Measurements from ENCODE around the gene TMTC1.
A peak's percentile ranks its signal among the peaks of the same experiment; 100 is the strongest.

The TMTC1 gene

DNA sequence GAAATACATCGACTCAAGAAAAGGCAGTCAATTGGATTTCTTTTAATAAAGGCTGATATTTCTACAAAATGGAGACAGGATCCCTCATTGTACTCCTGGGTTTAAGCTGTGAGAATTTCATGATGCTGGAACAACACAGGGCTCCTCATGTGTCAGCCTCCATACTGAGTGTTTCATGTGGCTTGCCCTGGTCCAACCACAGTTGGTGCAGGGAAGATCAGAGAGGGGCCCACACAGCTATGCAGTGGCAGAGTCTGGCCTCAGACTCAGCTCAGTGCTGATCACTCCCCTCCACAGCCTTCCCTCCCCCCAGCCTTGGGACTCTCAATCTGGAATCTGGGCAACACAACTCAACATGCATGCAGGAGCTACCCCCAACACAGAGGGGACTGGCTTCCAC, 163.7 kb downstream of the TMTC1 start:
- DNase-seq (ENCODE audit: low spot score): no peak
- FAIRE-seq: no peak

- DNase-seq (ENCODE audit: low spot score) (no peak), FAIRE-seq (no peak)
These were observed 166.3 kb downstream of the TMTC1 start for GRCh38 chr12:29617407-29617803.

- DNase-seq (ENCODE audit: low spot score) (peak; percentile 47), FAIRE-seq (no peak)
These were observed 166.9 kb downstream of the TMTC1 start for GRCh38 chr12:29616664-29617406.

DNA sequence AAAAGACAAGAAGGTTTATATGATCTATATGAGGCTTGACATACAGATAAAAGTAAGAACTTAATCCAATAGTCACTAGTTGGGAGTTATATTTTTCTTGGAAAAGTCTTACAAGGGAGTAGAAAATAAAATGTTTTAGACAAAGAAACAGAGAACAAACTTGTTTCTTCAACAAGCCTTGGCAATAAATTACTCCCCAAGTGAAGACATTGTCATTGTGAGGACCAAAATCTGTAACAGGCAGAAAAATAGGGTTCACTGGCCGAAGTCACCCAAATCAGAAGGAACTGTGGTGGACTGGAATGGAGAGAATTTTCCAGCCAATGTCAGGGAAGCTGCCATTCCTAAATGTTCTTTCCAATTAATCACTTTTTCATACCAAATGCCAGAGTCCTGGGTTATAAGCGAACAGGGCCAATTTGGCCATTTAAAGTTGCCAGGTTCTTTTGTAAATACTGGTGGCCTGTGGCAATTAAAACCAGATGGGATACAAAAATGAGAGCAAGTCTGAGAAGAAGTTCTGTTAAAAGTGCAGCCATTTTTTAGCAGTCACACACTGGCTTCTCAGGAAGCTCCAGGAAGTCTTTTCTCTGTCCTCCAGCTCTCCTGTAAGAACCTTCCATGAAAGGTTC, 168.9 kb downstream of the TMTC1 start:
- FAIRE-seq (no peak), DNase-seq (ENCODE audit: low spot score) (no peak)

DNA sequence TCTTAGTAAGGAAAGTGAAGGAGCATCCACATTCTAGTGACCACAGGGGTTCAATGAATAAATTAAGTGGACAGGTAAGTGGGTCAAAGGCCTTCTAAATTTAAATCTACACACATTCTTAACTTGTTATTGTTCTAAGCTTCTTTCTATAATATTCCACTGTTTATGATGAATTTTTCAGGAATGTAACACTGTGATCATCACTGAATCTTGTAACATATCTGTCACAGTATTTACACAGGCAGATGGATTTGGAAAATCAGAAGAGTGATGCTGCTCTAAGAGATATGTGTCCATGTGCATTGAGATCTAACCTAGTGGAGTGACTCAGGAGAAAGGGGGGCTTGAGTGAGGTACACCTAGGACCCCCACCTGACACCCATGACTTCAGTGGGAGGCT, 170.8 kb downstream of the TMTC1 start:
- FAIRE-seq: no peak
- DNase-seq (ENCODE audit: low spot score): no peak

DNA sequence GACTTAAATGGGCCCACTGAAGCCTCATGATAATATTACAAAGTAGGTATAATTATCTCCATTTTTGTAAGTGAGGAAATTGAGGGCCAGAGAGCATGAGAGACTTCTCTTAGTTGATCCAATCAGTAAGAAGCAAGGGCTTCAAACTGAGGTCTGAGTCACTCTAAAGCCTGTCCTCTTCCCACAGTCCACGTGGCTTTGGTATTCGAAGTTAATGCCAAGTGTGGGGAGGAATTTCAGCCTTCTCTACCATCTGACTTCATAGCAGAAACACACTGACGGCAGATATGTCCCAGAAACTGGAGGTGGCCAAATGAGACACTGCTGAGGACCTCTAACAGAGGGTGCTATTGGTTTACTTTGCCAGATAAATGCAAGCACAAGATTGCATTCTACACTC, 171.8 kb downstream of the TMTC1 start:
- DNase-seq (ENCODE audit: low spot score) (no peak), FAIRE-seq (no peak)

DNA sequence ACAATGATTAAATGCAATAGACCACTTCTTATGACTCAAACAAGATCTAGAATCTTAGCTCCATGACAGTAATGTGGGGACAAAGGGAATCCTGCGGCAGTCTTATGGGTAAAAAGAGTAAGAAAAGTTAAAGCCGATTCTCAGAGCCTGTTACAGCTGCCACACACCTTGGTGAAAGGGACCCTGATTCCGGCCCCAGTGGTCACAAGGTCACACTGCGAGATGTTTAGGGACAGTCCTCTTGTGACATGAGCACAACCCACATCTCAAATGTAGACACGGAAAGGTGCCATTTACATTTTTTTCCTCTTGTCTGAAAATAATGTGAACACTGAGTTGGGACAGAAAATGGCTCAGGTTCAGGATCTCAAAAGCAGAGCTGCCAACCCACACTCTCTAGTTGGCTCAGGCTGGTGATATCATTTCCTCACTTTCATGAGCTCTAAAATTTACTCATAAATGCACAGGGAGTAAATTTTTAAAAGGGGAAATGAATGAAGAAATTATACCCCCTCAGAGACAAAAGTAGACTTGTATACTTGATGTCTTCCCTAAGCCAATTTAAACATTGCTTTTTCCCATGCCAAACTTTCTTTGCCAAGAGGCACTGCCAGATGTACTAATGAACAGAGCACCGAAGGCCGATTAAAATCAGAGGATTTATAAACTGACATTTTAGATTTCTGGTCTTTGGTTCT, 173.1 kb downstream of the TMTC1 start:
- DNase-seq (ENCODE audit: low spot score) (no peak), FAIRE-seq (no peak)

GRCh38 chr12:29609431-29610215, 174.1 kb downstream of the TMTC1 start:
- DNase-seq (ENCODE audit: low spot score) (no peak), FAIRE-seq (no peak)

DNA sequence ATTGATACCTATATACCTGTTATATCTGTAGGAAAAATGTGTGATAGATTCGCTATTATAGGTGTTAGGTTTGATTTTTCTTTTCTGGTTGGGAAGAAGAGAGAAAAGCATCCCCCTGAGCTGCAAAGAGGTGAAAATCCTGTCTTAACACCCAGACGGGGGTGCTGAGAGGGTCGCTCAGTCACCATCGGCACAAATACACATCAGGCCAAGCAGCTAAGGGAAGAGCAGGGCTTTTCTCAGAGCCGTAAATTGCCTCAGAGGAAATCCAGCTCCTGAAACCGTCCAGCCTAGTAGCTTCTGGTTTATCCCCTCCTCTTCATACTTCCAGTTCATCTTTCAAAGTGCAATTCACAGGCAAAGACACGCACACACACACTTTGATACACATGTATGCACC, 175.2 kb downstream of the TMTC1 start:
- no peak for FAIRE-seq
- no peak for DNase-seq (ENCODE audit: low spot score)

DNA sequence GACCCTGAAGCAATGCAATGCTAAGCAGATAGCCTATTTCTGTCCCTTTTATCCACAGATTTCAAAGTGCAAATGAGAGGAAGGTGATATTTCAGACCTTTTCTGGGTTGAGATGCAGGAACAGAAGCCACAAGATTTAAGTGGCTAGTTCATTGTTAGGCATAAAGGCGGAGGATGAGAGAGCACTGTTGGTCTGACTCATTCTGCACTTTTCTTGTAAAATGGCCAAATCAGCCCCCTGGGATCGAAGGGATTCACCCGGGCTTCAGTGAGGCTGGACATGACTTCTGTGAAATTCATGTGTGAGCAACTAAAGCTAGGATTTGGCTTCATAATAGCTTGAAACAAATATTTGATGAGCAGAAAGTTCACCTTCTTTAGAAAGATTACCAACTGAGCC, 184.4 kb downstream of the TMTC1 start:
- no peak for FAIRE-seq

DNA sequence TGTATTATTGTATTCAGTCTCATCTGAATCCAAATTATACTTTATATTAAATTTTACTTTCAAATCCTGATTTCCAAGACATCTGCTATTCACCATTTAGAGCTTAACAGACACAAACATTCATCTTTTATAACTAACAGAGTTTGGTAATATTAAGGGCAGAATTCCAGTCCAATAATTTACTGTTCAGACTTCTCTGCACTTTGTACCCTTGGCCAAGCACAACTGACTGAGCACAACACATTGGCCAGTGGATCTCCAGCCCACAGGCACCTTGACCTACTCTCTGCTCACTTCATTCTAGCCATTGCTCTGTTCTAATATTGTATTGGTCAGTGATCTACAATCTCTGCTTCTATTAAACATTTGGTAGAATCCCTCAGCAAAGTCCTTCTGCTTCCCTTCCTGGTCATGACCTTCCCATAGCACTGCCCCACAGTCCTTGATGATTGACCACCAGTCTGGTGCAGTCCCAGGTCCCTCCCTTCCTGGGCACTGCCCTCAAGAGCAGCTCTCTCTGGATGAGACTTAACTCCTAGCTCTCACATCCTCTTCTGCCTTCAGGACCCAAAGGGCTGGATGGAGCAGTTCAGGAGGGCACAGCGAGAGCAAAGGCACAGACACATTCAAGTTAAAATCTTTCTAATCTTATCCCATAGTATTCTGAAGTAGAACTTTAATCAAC, 188.5 kb downstream of the TMTC1 start:
- FAIRE-seq (no peak), DNase-seq (ENCODE audit: low spot score) (no peak)

More for the DNA sequence above, 184.4 kb downstream of the TMTC1 start:
- DNase-seq (ENCODE audit: low spot score): no peak

DNA sequence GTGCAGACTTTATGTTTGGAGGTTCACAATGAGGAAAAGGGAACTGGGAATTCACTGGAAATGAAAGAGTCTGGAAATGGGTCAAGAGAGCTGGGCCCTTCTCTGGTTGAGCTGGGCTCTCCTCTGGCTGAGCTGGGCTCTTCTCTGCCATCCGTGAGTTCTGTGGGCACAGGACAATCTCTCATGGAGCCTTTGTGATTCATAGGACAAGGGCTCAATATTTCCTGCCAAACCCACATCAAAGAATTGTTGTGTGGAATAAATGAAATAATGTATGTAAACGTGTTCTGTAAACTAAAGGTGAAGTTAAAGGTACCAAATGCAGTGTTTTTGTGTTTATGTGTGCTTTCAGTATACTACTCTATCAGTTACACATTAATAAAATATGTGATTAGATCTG, 190.7 kb downstream of the TMTC1 start:
- FAIRE-seq: no peak
- DNase-seq (ENCODE audit: low spot score): no peak

DNA sequence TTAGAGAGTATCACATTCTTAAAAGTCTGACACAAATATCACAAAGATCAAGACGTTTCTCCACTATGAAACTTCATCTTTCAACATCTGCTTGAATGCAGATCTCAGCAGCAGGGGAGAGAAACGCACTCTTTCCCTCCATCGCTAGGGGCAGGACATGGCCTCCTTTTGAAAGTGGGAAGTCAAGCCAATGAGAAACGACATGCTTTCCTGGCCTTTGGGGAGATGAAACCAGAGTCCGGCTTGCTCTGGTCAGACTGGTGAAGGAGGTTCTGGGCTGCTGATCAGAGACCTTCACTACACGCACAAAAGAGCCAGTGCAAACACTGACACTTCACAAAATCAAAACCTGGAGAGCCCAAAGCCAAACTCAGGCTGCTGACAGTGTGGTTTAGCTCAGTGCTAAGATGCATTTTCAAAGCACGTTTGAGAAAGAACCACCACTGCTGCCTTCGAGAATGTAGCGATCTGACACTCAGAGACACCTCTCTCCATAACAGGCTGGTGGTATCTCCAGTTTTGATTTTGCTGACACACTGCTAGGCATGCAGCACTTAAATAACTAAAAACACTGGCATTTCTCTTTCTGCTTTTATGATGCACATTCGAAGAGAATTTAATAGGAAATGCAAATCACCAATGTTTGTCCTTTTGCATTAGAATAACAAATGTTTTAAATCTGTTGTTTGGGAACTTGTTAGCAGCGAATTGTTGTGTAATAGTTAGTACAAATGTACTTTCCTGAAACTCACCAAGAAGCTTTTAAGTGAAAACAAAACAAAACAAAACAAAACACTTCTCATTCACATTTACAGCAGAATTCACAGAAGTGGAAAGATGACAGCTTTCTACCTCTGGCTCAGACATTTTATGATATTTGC, 192.4 kb downstream of the TMTC1 start:
- FAIRE-seq: no peak
- no peak for DNase-seq (ENCODE audit: low spot score)

DNA sequence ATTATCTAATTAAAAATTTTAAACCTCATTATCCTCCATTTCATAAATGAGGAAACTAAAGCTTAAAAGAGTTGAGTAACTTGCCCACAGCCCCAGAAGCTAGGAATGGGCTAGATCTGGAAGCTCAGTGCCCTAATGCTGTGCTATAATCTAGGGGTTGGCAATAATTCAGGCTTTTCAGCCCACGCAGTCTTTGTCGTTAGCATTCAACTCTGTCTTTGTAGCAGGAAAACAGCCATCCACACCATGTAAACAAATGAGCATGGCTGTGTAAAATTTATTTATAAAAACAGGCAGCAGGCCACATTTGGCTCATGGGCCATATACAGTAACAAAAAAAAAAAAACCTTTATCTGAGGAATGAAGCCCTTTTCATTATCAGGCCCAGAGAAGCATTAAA, 193.9 kb downstream of the TMTC1 start:
- no peak for FAIRE-seq
- no peak for DNase-seq (ENCODE audit: low spot score)

GRCh38 chr12:29589286-29589820, 194.4 kb downstream of the TMTC1 start:
- DNase-seq (ENCODE audit: low spot score): no peak
- FAIRE-seq: no peak

- no peak for FAIRE-seq
- no peak for DNase-seq (ENCODE audit: low spot score)
These were observed 201.0 kb downstream of the TMTC1 start for GRCh38 chr12:29582677-29583272.

DNA sequence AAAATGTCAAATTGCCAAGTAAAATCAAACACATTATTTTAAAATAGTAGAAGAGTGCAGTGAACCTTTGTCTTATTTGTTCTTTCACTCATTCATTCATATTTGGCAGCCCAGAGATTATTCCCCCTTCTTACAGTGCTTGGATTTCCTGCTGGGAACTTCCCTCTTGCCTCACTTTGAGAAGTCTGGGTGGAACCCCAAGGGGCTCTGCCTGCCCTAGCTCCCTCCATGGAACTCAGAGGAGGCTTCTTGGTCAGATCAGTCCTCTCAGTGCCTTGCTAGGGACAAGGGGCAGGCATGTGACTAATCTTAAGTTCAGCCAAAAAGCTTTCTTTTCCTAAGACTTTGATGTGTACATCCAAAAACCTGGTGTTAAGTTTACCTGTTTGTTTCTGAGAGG, 201.6 kb downstream of the TMTC1 start:
- DNase-seq (ENCODE audit: low spot score) (no peak), FAIRE-seq (no peak)

- FAIRE-seq: no peak
- no peak for DNase-seq (ENCODE audit: low spot score)
These were observed 202.1 kb downstream of the TMTC1 start for GRCh38 chr12:29581631-29582030.

DNA sequence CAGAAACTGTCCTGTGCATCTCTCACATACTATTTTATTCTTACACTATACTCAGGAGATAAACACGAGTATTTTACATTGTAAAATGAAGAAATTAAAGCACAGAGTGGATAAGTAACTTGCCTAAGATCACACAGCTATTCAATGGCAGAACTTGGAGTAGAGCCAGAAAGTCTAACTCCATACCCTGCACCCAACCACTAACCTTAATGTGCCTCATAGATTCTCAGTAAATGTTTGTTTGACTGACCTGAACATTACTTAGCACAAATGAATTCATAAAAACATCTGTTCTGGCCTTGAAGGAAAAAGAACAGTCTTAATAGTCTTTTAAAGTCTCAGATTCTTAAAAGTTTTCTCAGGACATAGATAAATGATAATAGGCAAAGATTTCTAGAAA, 202.8 kb downstream of the TMTC1 start:
- FAIRE-seq: no peak
- DNase-seq (ENCODE audit: low spot score): no peak

GRCh38 chr12:29578731-29579130, 205.0 kb downstream of the TMTC1 start:
- DNase-seq (ENCODE audit: low spot score) (no peak), FAIRE-seq (no peak)

Data from RCC 7860 (cell line).